OCI-M2 (cell line): Measurements from ENCODE around the gene NFKBIB.
"Not testable (repeated sequence)": the region's sequence is repeated elsewhere in the genome, so short reads cannot be mapped to it uniquely, and the experiment has no call there.

ENCODE experiments used
- DNase-seq: peaks from one replicate; lab custom pipeline; 2025; ENCODE audit not compliant: unreplicated experiment; lab: John Stamatoyannopoulos, UW

Gene NFKBIB

GRCh38 chr19:38924388-38924787 is 24.6 kb downstream of the NFKBIB start:
- no peak for DNase-seq

GRCh38 chr19:38928391-38929001 is 28.7 kb downstream of the NFKBIB start:
- DNase-seq: no peak

- DNase-seq: peak; percentile 99
These were observed 30.4 kb downstream of the NFKBIB start, which contains the start of gene SARS2 for GRCh38 chr19:38929929-38930775. Gene SARS2 (minus strand): TSS chr19:38930763. CDS start chr19:38930736, 27 bp downstream.

GRCh38 chr19:38930776-38931520 is 31.2 kb downstream of the NFKBIB start, which contains the start of gene MRPS12:
Gene MRPS12 (plus strand): TSS chr19:38930944. CDS start chr19:38931295, 351 bp downstream.
- no peak for DNase-seq

- no peak for DNase-seq
These were observed 31.7 kb downstream of the NFKBIB start for GRCh38 chr19:38931521-38931793.

GRCh38 chr19:38932425-38933179 is 32.8 kb downstream of the NFKBIB start:
- DNase-seq: no peak

GRCh38 chr19:38933544-38933943 is 33.8 kb downstream of the NFKBIB start:
- DNase-seq: no peak

- DNase-seq: no peak
These were observed 40.2 kb downstream of the NFKBIB start for GRCh38 chr19:38939957-38940356.

GRCh38 chr19:38941466-38941865 is 41.7 kb downstream of the NFKBIB start:
- DNase-seq: not testable (repeated sequence)

GRCh38 chr19:38941979-38942378 is 42.2 kb downstream of the NFKBIB start:
- no peak for DNase-seq

GRCh38 chr19:38942471-38943181 is 42.9 kb downstream of the NFKBIB start:
- no peak for DNase-seq

GRCh38 chr19:38944981-38945506 is 45.3 kb downstream of the NFKBIB start:
- no peak for DNase-seq

- no peak for DNase-seq
These were observed 45.9 kb downstream of the NFKBIB start for GRCh38 chr19:38945562-38946228.

GRCh38 chr19:38946229-38947010 is 46.7 kb downstream of the NFKBIB start:
- no peak for DNase-seq

- no peak for DNase-seq
These were observed 50.0 kb downstream of the NFKBIB start for GRCh38 chr19:38949580-38950367.

GRCh38 chr19:38951187-38951586 is 51.4 kb downstream of the NFKBIB start:
- no peak for DNase-seq

- DNase-seq: no peak
These were observed 52.8 kb downstream of the NFKBIB start for GRCh38 chr19:38952395-38953165.
